HG03442 (cell line): ENCODE measurements around the gene TMPRSS9.

Experiments used
- ATAC-seq: cut with Tn5 transposase; IDR thresholded peaks from one replicate; pipeline ENCODE4 v1.9.1; 2021; ENCODE audit warnings: mild to moderate bottlenecking, moderate library complexity; ENCODE audit not compliant: unreplicated experiment

TMPRSS9 gene

GRCh38 chr19:2329149-2329478, 31.0 kb upstream of the TMPRSS9 start:
- ATAC-seq: no peak

- no peak for ATAC-seq
Observed at GRCh38 chr19:2329501-2329916, 30.6 kb upstream of the TMPRSS9 start.

- ATAC-seq: no peak
Observed at GRCh38 chr19:2330255-2330631, 29.8 kb upstream of the TMPRSS9 start.

GRCh38 chr19:2330632-2331284, 29.3 kb upstream of the TMPRSS9 start:
- ATAC-seq: no peak

GRCh38 chr19:2331601-2332246, 28.3 kb upstream of the TMPRSS9 start:
- ATAC-seq: no peak

- no peak for ATAC-seq
Observed at GRCh38 chr19:2332341-2333026, 27.6 kb upstream of the TMPRSS9 start.

- no peak for ATAC-seq
Observed at GRCh38 chr19:2333027-2333806, 26.8 kb upstream of the TMPRSS9 start.

- no peak for ATAC-seq
Observed at GRCh38 chr19:2333807-2334211, 26.3 kb upstream of the TMPRSS9 start.

- ATAC-seq: no peak
Observed at GRCh38 chr19:2334426-2334825, 25.6 kb upstream of the TMPRSS9 start.

GRCh38 chr19:2334986-2335846, 24.8 kb upstream of the TMPRSS9 start:
- no peak for ATAC-seq

GRCh38 chr19:2335848-2336247, 24.2 kb upstream of the TMPRSS9 start:
- no peak for ATAC-seq

GRCh38 chr19:2336528-2337328, 23.3 kb upstream of the TMPRSS9 start:
- no peak for ATAC-seq

- ATAC-seq: no peak
Observed at GRCh38 chr19:2337329-2337707, 22.7 kb upstream of the TMPRSS9 start.

- no peak for ATAC-seq
Observed at GRCh38 chr19:2338055-2338615, 21.9 kb upstream of the TMPRSS9 start.

- ATAC-seq: no peak
Observed at GRCh38 chr19:2338751-2339643, 21.1 kb upstream of the TMPRSS9 start.

GRCh38 chr19:2339644-2340310, 20.3 kb upstream of the TMPRSS9 start:
- no peak for ATAC-seq

GRCh38 chr19:2340496-2341243, 19.4 kb upstream of the TMPRSS9 start:
- no peak for ATAC-seq
